Neural progenitor cell (in vitro differentiated cells): ENCODE measurements around the gene MEGF6.

Experiments
- CTCF ChIP-seq: fragments of 200-600 bp; sonication (generic); IDR thresholded peaks from 2 replicates; pipeline ENCODE4 v1.5.1; 2017; ENCODE audit warnings: antibody characterized with exemption, mild to moderate bottlenecking
- EZH2 ChIP-seq: fragments of 200-600 bp; sonication (generic); IDR thresholded peaks from 2 replicates; pipeline ENCODE4 v1.6.1; 2017; ENCODE audit warnings: antibody characterized with exemption, mild to moderate bottlenecking, moderate library complexity
- EZH2phosphoT487 ChIP-seq: fragments of 200-600 bp; sonication (generic); IDR thresholded peaks from 2 replicates; pipeline ENCODE4 v1.6.1; 2017; ENCODE audit warnings: antibody characterized with exemption

DNA sequence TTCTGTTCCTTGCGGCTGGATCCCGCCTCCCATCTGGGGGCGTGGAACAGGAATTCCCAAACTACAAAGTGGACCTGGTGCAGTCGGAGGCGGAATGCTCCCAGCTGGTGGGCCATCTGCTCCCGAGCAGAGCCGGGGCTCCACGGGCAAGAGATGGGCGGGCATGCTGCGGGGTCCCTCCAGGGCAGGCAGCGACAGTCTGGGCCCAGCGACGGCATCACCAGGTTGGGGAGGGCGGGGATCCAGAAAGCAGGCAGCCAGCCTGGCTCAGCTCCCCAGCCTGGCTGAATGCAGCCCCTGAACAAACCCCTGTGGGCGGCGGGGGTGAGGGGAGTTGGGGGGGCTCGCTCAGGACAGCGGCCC is 3.6 kb downstream of the MEGF6 start:
- TF ChIP-seq EZH2 (no peak), CTCF (no peak), EZH2phosphoT487 (no peak)
